NCI-H128 (cell line): ENCODE results near the gene MSRB1.

ENCODE experiments used
- DNase-seq: peaks from one replicate; lab custom pipeline; 2025; ENCODE audit not compliant: unreplicated experiment; lab: John Stamatoyannopoulos, UW

MSRB1 gene, protein sequence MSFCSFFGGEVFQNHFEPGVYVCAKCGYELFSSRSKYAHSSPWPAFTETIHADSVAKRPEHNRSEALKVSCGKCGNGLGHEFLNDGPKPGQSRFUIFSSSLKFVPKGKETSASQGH

DNA sequence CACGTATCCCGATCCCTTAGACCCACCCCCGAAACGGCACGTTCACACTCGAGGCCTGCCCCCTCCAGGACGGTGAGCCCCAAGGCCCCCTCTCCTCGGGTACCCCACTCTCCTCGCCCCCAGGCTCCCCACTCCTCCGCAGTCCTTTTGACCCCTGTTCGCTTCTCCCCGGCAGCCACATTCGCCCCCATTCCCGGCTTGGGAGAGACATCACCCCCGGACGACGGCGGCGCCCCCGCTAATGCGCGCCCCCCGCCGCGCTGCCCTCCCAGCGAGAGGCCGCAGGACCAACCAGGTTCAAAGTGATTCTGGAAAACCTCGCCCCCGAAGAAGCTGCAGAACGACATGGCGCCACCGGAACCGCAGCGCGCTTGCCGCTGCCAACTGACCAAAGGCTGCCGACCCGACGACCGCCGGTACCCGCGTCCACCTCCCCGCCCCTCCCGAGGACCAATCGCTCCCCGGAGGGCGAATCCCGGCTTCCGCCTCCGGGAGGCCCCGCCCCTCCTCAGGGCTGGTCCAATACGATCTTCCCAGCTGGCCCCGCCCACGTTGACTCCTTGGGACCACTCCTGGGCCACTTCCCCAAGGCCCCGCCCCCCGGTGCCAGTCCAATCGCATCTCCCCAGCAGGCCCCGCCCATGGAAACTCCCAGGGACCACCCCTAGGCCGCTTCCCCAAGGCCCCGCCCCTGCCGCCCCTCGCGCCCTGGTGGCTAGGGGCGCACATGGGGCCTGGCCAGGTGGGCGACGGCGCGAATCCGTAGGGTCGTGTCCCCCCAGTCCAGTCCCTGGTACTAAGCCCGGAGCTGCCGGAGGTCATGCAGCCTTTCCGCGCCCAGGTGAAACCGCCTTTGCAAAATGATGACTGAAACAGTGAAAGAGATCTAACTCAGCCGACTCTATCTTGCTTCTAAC is at the start of gene MSRB1:
Gene MSRB1 (minus strand): TSS at position 390 of the 917 bp plus-strand sequence. CDS start 43 bp downstream, at position 347.
- DNase-seq: peak; percentile 95

DNA sequence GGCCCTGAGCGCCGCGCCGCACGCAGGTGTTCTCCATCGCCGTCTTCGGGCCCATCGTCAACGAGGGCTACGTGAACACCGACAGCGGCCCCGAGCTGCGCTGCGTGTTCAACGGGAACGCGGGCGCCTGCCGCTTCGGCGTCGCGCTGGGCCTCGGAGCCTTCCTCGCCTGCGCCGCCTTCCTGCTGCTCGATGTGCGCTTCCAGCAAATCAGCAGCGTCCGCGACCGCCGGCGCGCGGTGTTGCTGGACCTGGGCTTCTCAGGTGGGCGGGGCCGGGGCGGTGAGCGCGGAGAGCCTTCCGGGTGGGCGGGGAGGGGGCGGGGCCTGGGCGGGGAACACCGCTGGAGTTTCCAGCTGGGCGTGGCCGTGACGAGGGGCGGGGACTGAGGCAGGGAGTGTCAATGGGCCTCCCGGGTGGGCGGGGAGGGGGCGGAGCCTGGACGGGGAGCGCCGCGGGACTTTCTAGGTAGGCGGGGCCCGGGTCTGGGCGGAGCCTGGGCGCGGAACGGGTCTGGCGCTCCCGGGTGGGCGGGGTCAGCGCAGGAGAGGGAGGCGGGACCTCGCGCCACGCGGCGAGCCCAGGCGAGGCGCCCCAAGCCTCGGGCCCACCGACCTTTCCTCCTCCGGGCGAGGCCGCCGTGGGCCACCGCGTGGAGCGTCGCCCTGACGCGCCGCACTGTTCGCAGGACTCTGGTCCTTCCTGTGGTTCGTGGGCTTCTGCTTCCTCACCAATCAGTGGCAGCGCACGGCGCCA is 49.1 kb upstream of the MSRB1 start:
- no peak for DNase-seq

DNA sequence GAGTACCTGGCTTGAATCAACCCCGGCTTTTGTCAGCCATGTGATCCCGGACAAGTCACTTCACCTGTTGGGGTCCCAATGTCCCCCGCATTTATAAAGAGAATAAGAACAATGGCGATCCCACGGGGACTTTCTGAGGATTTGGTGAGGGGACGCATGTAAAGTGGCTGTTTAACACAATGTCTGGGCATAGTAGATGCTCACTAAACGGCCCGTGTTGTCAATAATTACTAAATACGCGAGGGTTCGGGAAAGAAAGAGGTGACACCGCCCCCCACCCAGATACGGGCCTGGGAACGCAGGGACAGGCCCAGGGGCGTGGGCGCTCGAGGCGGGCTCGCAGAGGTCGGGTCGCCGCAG is 48.6 kb upstream of the MSRB1 start:
- no peak for DNase-seq

DNA sequence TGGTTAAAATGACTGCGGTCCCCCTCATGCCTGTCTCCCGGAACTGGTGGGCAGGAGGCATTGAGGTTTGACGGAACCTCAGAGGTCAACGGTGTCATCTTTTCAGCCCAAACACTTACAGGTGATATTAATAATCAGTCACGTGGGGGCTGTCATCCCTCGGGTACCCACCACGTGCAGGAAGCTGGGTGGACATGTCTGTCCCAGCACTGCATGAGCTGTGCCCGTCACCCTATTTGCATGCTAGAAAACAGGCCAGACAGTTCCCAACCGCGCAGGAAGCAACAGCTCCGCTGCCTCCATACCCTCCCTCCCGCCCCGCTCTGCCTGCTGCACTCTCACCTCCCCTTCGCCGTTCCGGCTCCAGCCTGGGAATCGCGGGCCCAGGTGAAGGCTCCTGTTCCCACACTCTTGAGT is 48.1 kb upstream of the MSRB1 start:
- DNase-seq: no peak

DNA sequence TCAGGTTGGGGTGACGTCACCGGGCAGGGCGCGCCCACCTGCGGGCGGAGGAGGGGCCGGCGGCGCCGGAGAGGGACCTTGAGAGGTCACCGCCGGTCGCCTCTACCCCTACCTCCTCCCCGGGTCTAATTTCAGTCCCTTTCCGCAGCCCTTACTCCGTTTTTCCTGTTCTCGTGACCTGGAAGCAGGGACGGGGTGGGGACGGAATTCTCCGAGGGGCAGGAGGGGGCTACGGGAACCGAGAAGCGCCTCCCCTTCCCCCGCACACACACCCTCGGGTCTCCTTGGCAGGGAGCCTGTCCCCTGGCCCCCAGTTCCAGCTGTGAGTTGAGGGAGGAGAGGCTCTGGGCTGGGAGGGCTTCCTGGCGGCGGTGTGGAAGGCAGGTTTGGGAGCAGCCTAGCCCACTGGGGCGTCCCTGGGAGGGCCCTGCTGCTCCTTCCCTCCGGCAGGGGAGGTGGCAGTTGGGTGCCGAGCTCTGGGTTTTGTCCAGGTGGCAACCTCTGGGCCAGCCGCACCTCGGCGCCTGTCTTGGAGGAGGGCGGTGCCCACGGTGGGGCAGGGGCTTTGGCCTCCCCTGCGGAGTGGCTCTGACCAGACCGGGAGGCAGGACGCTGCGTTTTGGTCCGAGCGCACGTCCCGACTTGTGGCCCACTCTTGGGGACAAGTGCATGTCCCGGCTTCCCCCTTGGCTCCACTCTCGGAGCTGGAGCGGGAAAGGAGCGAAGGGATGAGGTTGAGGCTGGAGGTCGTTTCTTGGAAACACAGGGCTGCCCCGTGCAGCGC is 47.5 kb upstream of the MSRB1 start:
- DNase-seq: no peak

DNA sequence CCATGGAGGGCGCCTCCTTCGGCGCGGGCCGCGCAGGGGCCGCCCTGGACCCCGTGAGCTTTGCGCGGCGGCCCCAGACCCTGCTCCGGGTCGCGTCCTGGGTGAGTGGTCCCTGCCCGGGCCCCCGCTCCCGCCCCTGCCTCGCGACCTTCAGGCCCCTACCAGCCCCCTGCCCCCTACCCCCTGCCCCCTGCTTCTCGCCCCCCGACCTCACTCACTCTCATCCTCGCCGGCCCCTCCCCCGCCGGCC is 47.0 kb upstream of the MSRB1 start:
- DNase-seq: no peak

DNA sequence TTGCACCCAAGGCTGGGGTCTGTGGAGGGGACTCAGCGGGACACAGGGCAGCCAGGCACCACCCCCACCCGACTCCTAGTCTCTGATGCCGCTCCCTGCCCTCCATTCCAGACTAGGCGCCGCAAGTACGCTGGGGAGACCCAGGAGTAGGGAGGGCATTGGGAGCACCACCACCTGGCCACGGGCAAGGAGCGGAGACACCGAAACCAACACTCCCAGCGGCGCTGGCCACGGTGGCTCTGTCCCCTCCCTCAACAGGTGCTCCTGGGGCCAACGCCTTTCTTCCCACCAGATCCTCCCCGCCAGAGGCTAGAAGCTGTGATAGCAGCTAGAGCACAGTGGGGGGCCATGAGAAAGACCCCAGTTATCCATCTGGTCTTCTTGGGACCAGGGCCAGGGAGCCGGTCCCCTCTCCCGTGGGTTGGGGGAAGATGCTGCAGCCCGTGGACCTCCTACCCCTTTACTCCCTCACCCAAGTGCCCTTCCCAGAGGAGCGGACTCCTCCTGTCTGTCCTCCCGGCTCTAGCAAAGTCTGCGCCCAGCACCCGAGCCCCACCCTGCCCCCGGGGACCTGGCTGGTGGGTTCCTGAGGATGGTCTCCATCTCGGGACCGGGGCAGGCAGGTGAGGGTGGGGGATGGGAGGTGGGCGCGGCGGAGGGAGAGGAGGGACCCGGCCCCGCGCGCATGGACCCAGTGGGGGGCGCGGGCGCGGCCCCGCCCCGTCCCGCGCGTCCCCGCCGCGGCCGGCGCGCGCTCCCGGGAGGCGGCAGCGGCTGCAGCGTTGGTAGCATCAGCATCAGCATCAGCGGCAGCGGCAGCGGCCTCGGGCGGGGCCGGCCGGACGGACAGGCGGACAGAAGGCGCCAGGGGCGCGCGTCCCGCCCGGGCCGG is 46.5 kb upstream of the MSRB1 start, which contains the start of gene SYNGR3:
Gene SYNGR3 (plus strand): TSS at position 762 of the 892 bp plus-strand sequence. CDS start 133 bp downstream, outside the sequence.
- no peak for DNase-seq

DNA sequence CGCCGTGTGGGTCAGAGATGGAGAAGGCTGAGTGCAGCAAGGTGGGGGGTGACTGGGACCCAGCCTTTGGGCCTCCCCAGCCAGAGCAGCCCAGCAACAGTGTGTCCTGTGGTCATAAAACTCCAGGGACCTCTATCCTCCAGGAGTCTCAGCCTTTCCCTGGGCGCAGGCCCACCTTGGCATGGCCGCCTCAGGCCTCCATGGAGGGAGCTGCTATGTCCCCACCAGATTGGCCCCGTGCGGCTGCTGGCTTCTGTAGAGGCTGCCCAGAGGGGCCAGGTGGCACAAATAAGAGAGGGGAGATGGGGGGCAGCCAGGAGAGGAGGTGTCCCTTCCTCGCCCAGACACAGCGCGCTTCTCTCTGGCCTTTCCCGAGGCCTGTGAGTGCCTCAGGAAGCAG is 44.2 kb upstream of the MSRB1 start:
- no peak for DNase-seq

DNA sequence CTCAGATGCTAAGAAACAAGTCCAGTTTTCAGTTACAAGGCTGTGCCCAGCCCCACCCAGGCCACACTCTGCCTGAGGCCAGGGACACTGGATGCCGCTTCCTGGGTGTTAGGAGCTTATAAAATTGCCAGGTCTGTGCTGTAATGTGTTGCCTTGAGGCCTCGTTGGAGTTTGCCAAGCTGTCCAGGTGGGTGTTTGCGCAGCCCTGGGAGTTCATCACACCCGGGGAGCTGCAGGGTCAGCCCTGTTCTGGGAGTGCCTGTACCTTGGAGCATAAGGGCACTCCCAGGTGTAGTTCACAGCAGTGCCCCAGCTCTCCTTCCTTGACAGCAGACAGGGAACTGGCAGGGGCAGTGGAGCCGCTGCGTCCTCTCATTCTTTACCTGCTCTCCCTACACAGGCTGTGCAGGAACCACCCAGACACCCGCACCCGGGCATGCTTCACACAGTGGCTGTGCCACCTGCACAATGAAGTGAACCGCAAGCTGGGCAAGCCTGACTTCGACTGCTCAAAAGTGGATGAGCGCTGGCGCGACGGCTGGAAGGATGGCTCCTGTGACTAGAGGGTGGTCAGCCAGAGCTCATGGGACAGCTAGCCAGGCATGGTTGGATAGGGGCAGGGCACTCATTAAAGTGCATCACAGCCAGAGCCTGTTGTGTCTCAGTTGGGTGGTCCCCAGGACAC is 42.6 kb upstream of the MSRB1 start:
- no peak for DNase-seq

DNA sequence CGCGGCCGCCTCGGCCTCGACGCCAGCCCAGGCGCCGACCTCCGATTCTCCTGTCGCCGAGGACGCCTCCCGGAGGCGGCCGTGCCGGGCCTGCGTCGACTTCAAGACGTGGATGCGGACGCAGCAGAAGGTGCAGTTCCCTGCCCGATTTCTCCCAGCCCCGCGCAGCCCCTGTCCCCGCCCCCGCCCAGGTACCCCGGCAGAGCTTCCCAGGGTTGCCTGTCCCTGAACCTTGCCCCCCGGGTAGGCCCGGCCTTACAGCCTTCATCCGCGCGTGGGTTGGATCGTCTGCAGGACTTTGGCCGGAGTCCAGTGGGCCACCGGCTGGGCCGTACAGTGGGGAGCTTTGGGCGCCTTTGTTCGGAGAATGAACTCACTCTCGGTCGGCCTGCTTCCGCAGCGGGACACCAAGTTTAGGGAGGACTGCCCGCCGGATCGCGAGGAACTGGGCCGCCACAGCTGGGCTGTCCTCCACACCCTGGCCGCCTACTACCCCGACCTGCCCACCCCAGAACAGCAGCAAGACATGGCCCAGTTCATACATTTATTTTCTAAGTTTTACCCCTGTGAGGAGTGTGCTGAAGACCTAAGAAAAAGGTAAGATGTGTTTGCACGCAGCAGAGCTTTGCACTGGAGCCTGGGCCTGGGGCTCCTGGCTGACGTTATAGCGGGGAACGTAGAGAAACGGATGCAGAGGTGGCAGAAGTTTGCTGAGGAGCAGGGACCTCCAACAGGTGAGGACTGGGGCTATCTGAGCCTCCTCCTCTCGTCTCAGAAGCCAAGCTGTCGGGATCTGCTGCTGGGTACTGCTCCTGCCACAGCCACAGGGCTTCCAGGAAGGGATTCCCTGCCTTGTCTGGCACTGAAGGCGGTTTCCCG is 41.6 kb upstream of the MSRB1 start:
- no peak for DNase-seq

DNA sequence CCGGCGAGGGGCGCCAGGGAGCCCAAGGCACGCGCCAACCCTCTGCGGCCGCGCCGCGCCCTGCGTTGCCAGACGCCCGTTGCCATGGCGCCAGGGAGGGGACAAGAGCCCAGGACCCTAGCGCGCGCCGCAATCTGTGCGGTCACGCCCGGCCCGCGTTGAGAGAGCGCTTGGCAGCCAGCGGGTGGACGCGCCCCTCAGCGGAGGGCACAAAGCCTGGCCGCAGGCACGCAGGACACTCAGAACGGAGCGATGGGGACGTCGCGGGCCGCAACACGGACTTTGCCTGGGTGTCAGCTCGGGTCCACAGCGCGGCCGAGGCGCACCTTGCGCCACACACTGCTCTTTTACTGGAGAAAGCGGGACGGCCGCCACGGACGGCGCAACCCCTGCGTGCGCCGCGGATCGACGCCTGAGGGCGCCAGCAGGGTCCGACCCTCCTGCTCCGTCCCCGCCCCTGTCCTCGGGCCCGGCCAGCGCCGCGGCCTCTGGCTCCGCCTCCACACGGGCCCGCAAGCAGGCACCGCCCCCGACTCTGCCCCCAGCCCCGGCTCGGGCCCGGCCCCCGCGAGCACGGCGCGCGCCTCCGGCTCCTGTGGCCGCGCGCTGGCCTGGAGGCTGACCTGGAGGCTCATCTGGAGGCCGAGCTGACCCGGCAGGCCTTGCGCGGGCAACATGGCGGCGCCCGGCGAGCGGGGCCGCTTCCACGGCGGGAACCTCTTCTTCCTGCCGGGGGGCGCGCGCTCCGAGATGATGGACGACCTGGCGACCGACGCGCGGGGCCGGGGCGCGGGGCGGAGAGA is 40.7 kb upstream of the MSRB1 start, which contains the start of gene GFER:
Gene GFER (plus strand): TSS at position 650 of the 803 bp plus-strand sequence. CDS start 26 bp downstream, at position 676.
- DNase-seq: peak; percentile 53

DNA sequence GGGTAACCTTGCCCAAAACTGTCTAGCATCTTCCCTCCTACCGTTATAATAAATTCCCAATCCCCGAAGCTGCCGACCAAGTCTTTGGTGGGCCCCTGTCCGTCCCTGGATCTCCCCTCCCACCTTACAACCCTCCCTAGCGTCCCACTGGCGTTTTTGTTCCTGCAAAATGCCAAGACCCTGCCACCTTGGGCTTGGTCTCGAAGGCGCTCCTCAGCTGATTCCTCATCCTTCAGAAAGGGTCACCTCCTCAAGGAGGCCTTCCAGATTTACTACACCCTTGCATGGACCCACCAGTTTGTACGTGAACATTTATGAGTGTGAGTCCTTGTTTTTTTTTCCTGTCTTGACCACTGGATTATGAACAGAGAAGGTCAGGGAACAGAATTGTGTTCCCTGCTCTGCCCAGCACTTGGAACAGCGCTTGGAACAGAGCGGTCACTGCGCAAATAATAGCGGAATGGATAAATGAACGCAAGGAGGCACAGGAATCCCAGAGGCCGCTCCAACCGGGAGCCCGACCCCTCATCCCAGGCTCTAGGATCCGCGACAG is 40.1 kb upstream of the MSRB1 start:
- DNase-seq: no peak

DNA sequence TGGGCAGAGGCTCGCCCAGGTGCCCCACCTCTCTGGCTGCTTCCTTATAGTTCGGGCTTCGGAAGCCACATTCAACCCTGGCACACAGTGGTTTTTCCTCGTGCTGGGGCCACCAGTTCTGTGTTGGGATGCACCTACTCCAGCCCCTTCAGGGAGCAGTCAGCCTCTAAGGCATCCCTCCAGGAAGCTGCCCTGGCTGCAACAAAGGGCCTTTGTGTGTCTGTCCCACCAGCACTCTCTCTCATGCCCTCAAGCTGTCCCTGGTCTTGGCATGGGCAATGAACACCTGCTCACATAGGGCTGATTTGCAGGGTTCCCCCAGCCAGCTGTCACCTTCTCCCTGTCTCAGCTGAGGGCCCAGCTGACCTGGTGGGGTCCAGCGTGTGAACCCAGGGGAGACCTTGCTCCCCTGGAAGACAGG is 39.0 kb upstream of the MSRB1 start:
- no peak for DNase-seq

DNA sequence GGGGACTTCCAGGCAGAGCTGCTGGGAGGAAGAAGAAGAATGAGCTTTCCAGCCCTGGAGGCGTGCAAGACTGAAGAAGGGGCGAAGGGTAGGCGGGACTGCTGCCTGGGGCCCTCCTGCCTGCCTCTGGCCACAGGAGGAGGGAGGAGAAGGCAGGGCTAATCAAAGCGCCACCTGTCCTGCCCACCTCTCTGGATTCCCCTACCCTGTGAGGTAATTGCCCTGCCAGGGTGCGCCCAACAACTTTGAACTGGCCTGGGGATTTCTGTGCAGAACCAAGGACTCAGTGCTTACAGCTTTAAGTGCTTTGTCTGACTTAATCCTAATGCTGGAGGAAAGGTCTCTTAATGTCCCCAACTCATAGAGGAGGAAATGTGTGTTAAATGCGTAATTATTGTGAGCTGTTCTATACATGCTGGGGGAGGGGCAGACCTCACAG is 38.4 kb upstream of the MSRB1 start, which contains the start of gene NOXO1:
Gene NOXO1 (minus strand): TSS at position 72 of the 439 bp plus-strand sequence. CDS start 290 bp downstream, outside the sequence.
- DNase-seq: no peak

DNA sequence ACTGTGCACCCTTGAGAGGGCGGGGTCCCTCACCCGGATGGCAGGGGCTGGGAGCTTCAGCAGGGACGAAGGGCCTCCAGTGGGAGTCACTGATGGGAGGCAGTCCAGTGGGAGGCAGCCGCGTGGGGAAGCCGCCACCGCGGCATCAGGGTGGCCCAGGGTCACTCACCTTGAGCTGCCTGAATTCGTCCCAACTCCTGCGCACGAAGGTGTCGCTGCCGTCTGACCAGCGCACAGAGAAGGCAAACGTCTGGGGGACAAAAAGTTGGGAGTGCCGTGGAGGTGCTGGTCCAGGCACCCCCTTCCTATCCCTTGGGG is 37.7 kb upstream of the MSRB1 start:
- no peak for DNase-seq

DNA sequence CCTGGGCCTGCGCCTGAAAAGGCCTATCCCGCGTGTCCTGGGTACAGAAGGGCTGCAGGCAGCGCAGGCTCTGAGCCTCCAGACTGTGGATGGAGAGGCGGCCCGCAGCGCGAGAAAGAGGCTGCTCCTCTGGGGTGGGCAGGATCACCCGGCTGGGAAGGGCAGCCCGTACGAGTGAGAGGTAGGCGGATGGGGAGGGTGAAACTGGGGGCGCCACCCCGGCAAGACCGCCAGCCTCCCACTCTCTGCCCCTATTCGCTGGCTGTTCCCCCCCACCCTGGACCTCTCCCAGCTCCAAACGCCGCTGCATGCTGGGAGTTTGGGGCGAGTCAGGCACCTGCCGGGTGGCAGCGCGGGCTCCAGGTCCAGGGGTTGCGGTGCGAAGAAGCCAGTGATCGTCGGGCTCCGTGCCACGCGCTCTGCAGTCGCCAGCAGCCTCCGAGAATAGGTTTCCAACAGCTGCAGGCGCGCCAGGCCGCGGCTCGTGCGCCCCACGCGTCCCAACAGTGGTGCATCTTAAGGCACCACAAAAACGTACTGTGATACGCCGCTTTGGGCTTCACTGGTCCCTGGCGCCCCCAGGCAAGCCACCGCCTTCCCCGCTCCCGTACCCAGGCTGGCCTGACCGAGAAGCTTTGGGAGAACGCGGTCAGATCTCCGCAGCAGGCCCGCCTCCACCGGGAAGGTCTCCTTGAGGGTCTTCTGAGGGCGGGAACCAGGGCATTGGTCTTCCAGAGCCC is 37.2 kb upstream of the MSRB1 start:
- DNase-seq: no peak
